Measurements from ENCODE around the gene TMEM175. TPM values are rescaled to one million over a fixed set of nuclear protein-coding genes. Genes with fewer than 3 reads are reported as not detected.

The TMEM175 gene
- total RNA-seq, 1 experiment from 2014 or later = 18.5 TPM

GRCh38 chr4:921830-922331 lies 10.4 kb upstream of the TMEM175 start:
- Histone ChIP-seq H3K9me2 (replicated peaks; ENCODE audit: low read length) (no peaks in the 10 kb centered on the region), H3K4me2 (ENCODE audit: low read length) (no peak overlapping the region), H3F3A (ENCODE audit: low read length, unreplicated experiment) (no peaks in the 10 kb centered on the region), H3K9me3 (ENCODE audit: low read length) (no peaks in the 10 kb centered on the region), H3K27me3 (ENCODE audit: low read length) (no peaks in the 10 kb centered on the region), H3K27ac (ENCODE audit: low read length) (no peak overlapping the region), H3K4me3 (ENCODE audit: low read length) (no peak overlapping the region), H4K20me1 (ENCODE audit: low read length) (peaks cover 13% of the 10 kb centered on the region; the same call in 1 of the 2 replicates), H3K36me3 (ENCODE audit: low read depth, low read length) (no peaks in the 10 kb centered on the region), H3K4me1 (ENCODE audit: insufficient read depth, low read length) (no peaks in the 10 kb centered on the region), H2AFZ (ENCODE audit: low read length) (no peak overlapping the region), H3K9ac (ENCODE audit: low read length) (no peak overlapping the region), H3K79me2 (ENCODE audit: low read length) (peaks cover 95% of the 10 kb centered on the region)
- DNase-seq = no peak
- ChIA-PET POLR2A (ENCODE audit: unreplicated experiment) (no interaction called here), CTCF (no interaction called here)
- ATAC-seq = no peak
- TF ChIP-seq EZH2 (IDR thresholded peaks at IDR 0.05; ENCODE audit: low read length, unreplicated experiment) (no peak), CTCF (conservative IDR thresholded peaks at IDR 0.05; ENCODE audit: low read depth, low read length) (no peak), EZH2phosphoT487 (IDR thresholded peaks at IDR 0.05; ENCODE audit: borderline replicate concordance, low read length) (no peak)
- BruUV-seq (replicated peaks) = no TSS peak
- intact Hi-C loops (cut with micrococcal nuclease) = no loop called here

- Histone ChIP-seq H3K79me2 (ENCODE audit: low read length) (peaks cover 87% of the 10 kb centered on the region), H3K4me3 (ENCODE audit: low read length) (no peak overlapping the region), H3K27me3 (ENCODE audit: low read length) (no peaks in the 10 kb centered on the region), H3K9me2 (replicated peaks; ENCODE audit: low read length) (no peaks in the 10 kb centered on the region), H4K20me1 (ENCODE audit: low read length) (peaks cover 7% of the 10 kb centered on the region), H3K4me2 (ENCODE audit: low read length) (no peak overlapping the region), H3K4me1 (ENCODE audit: insufficient read depth, low read length) (peaks cover 1% of the 10 kb centered on the region; the same call in 1 of the 2 replicates), H3F3A (ENCODE audit: low read length, unreplicated experiment) (no peaks in the 10 kb centered on the region), H2AFZ (ENCODE audit: low read length) (no peak overlapping the region), H3K36me3 (ENCODE audit: low read depth, low read length) (no peaks in the 10 kb centered on the region), H3K9me3 (ENCODE audit: low read length) (no peaks in the 10 kb centered on the region), H3K27ac (ENCODE audit: low read length) (no peak overlapping the region), H3K9ac (ENCODE audit: low read length) (no peak overlapping the region)
- DNase-seq = no peak
- TF ChIP-seq EZH2phosphoT487 (IDR thresholded peaks at IDR 0.05; ENCODE audit: borderline replicate concordance, low read length) = no peak
- no peak for TF ChIP-seq EZH2 (IDR thresholded peaks at IDR 0.05; ENCODE audit: low read length, unreplicated experiment)
- no peak for TF ChIP-seq CTCF (conservative IDR thresholded peaks at IDR 0.05; ENCODE audit: low read depth, low read length)
- BruUV-seq (replicated peaks) = no TSS peak
- ChIA-PET POLR2A (ENCODE audit: unreplicated experiment) (no interaction called here), CTCF (no interaction called here)
- ATAC-seq = no peak
- intact Hi-C loops (cut with micrococcal nuclease) = no loop called here
Measured at GRCh38 chr4:924107-925096, 7.9 kb upstream of the TMEM175 start.

- Histone ChIP-seq H3F3A (ENCODE audit: low read length, unreplicated experiment) (no peaks in the 10 kb centered on the region), H3K79me2 (ENCODE audit: low read length) (peaks cover 87% of the 10 kb centered on the region), H4K20me1 (ENCODE audit: low read length) (peaks cover 15% of the 10 kb centered on the region), H3K4me3 (ENCODE audit: low read length) (no peak overlapping the region), H3K4me2 (ENCODE audit: low read length) (no peak overlapping the region), H3K4me1 (ENCODE audit: insufficient read depth, low read length) (peaks cover 9% of the 10 kb centered on the region), H3K27me3 (ENCODE audit: low read length) (no peaks in the 10 kb centered on the region), H2AFZ (ENCODE audit: low read length) (no peak overlapping the region), H3K9me2 (replicated peaks; ENCODE audit: low read length) (no peaks in the 10 kb centered on the region), H3K27ac (ENCODE audit: low read length) (no peak overlapping the region), H3K36me3 (ENCODE audit: low read depth, low read length) (no peaks in the 10 kb centered on the region), H3K9me3 (ENCODE audit: low read length) (no peaks in the 10 kb centered on the region), H3K9ac (ENCODE audit: low read length) (no peak overlapping the region)
- DNase-seq (no peak), ATAC-seq (no peak)
- ChIA-PET CTCF (no interaction called here), POLR2A (ENCODE audit: unreplicated experiment) (no interaction called here)
- no peak for TF ChIP-seq EZH2 (IDR thresholded peaks at IDR 0.05; ENCODE audit: low read length, unreplicated experiment)
- TF ChIP-seq EZH2phosphoT487 (IDR thresholded peaks at IDR 0.05; ENCODE audit: borderline replicate concordance, low read length) = no peak
- TF ChIP-seq CTCF (conservative IDR thresholded peaks at IDR 0.05; ENCODE audit: low read depth, low read length) = no peak
- BruUV-seq (replicated peaks) = no TSS peak
- intact Hi-C loops (cut with micrococcal nuclease) = no loop called here
Measured at GRCh38 chr4:925171-925570, 7.1 kb upstream of the TMEM175 start.

Data from PC-3 (cell line).